Esophagus (tissue), 2 donors: ENCODE measurements around the gene PCDHB2. TPM values are rescaled to one million over a fixed set of nuclear protein-coding genes. Genes with fewer than 3 reads are reported as not detected.
"Not testable (repeated sequence)": the region's sequence is repeated elsewhere in the genome, so short reads cannot be mapped to it uniquely, and the experiment has no call there.

Experiments used
- H3K27ac ChIP-seq, 2 donors: one replicate each; pipeline ENCODE4 v1.5.1; 2013; ENCODE audit warnings: low read depth in 2 of 2, mild to moderate bottlenecking in 2 of 2, inconsistent platforms in 1 of 2, low read length in 1 of 2, moderate library complexity in 1 of 2
- H3K27me3 ChIP-seq, 2 donors: one replicate each; pipeline ENCODE4 v1.6.1; 2013; ENCODE audit warnings: low read length in 2 of 2, control low read depth in 1 of 2, mild to moderate bottlenecking in 1 of 2; ENCODE audit not compliant: insufficient read depth in 2 of 2, control insufficient read depth in 1 of 2
- H3K36me3 ChIP-seq, 2 donors: one replicate each; pipeline ENCODE4 v1.6.1; 2013; ENCODE audit warnings: low read length in 1 of 2; ENCODE audit not compliant: control insufficient read depth in 2 of 2, insufficient read depth in 2 of 2
- H3K4me1 ChIP-seq, 2 donors: one replicate each; pipeline ENCODE4 v1.6.1; 2013; ENCODE audit warnings: low read length in 1 of 2; ENCODE audit not compliant: control insufficient read depth in 2 of 2, insufficient read depth in 2 of 2
- H3K4me3 ChIP-seq, 2 donors: one replicate each; pipeline ENCODE4 v1.5.1; 2013; ENCODE audit warnings: low read length in 2 of 2, mild to moderate bottlenecking in 2 of 2, low read depth in 1 of 2, moderate library complexity in 1 of 2
- H3K9me3 ChIP-seq, 2 donors: one replicate each; pipeline ENCODE4 v1.6.1; 2013; ENCODE audit warnings: mild to moderate bottlenecking in 2 of 2, low read depth in 1 of 2, low read length in 1 of 2, moderate library complexity in 1 of 2; ENCODE audit not compliant: control insufficient read depth in 2 of 2, insufficient read depth in 1 of 2
- WGBS, 2 donors: extraction: QIAGEN DNeasy Blood & Tissue Kit; methylation state at CpG; one replicate each; pipeline ENCODE4 v1.1.7; 2013; 5-methylcytosine and 5-hydroxymethylcytosine counted together
- polyA plus RNA-seq, 2 donors: library from polyadenylated mRNA; stranded (reverse); fragments of 200-250 nt; gene quantifications; one replicate each; pipeline ENCODE4 v1.2.3, GENCODE V29; 2013
- donor health status: healthy with polysubstance abuse.
- donor health status: Bipolar disorder and iron deficiency.

The PCDHB2 gene
- polyA plus RNA-seq, 2 donors, result 0.31 to 0.33 TPM

DNA sequence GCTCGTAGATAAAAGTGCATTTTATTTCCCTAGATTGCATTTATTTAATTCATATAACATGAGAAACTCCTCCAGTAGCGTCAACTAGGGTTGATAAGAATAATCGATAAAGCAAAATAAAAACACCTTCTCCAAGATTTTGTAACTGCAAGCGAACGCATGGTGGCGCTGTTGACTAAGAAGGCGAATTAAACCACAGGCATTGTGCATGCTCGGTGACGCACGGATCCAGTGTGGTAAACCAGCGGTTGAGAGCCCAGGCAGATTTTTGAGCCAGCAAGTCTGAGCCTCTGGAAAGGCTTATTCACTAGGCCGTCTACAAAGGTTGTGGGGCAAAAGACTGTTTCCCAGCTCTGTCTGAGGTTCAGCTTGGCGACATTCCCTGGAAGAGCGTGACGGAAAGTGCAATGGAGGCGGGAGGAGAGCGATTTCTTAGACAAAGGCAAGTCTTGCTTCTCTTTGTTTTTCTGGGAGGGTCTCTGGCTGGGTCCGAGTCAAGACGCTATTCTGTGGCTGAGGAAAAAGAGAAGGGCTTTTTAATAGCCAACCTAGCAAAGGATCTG is 5.9 kb downstream of the PCDHB2 start, which contains the start of gene PCDHB3:
Gene PCDHB3, plus strand, starts transcription at position 231 of the 563 bp plus-strand sequence. Its CDS starts 177 bp downstream, at position 408.
- no peak within 1 kb of the TSS for H3K27ac ChIP-seq
- H3K4me1 ChIP-seq, result no peaks in the 10 kb centered on the region
- peak within 1 kb of the TSS; percentile 6 to 8 for H3K4me3 ChIP-seq
- WGBS, 2 donors, result 17 to 25% methylated on average over 19 of the region's 19 CpGs
- peaks cover 9 to 28% of the 10 kb centered on the region in 2 donors for H3K9me3 ChIP-seq
- no peaks in the 10 kb centered on the region for H3K36me3 ChIP-seq
- H3K27me3 ChIP-seq, result peaks cover 0 to 3% of the 10 kb centered on the region in 2 donors

DNA sequence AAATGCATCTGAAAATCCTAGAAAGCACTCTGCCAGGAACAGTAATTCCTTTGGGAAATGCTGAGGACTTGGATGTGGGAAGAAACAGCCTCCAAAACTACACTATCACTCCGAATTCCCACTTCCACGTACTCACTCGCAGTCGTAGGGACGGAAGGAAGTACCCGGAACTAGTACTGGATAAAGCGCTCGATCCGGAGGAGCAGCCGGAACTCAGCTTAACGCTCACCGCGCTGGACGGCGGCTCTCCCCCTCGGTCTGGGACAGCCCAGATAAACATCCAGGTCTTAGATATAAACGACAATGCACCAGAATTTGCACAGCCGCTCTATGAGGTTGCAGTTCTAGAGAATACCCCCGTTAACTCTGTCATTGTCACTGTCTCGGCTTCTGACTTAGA is 6.6 kb downstream of the PCDHB2 start:
- Histone ChIP-seq H3K4me3 (no peak overlapping the region), H3K27me3 (peaks cover 0 to 3% of the 10 kb centered on the region in 2 donors), H3K4me1 (no peaks in the 10 kb centered on the region), H3K36me3 (no peaks in the 10 kb centered on the region), H3K9me3 (peaks cover 9 to 23% of the 10 kb centered on the region in 2 donors), H3K27ac (no peak overlapping the region)
- 44 to 45% methylated on average over 20 of the region's 20 CpGs for WGBS, 2 donors

DNA sequence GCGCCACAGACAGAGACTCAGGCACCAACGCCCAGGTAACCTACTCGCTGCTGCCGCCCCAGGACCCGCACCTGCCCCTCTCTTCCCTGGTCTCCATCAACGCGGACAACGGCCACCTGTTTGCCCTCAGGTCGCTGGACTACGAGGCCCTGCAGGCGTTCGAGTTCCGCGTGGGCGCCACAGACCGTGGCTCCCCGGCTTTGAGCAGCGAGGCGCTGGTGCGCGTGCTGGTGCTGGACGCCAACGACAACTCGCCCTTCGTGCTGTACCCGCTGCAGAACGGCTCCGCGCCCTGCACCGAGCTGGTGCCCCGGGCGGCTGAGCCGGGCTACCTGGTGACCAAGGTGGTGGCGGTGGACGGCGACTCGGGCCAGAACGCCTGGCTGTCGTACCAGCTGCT is 7.7 kb downstream of the PCDHB2 start:
- H3K36me3 ChIP-seq, H3K4me3 ChIP-seq, H3K27me3 ChIP-seq, H3K27ac ChIP-seq, H3K4me1 ChIP-seq: not testable (repeated sequence)
- H3K9me3 ChIP-seq, result peaks cover 9 to 21% of the 10 kb centered on the region in 2 donors
- WGBS, 2 donors, result 41 to 47% methylated on average over 35 to 39 of the region's 39 CpGs

DNA sequence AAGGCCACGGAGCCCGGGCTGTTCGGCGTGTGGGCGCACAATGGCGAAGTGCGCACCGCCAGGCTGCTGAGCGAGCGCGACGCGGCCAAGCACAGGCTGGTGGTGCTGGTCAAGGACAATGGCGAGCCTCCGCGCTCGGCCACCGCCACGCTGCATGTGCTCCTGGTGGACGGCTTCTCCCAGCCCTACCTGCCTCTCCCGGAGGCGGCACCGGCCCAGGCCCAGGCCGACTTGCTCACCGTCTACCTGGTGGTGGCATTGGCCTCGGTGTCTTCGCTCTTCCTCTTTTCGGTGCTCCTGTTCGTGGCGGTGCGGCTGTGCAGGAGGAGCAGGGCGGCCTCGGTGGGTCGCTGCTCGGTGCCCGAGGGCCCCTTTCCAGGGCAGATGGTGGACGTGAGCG is 8.1 kb downstream of the PCDHB2 start:
- H3K4me3 ChIP-seq, H3K36me3 ChIP-seq, H3K4me1 ChIP-seq, H3K27ac ChIP-seq, H3K27me3 ChIP-seq: not testable (repeated sequence)
- H3K9me3 ChIP-seq, result peaks cover 9 to 21% of the 10 kb centered on the region in 2 donors
- WGBS, 2 donors, result 47 to 50% methylated on average over 17 to 36 of the region's 38 CpGs

DNA sequence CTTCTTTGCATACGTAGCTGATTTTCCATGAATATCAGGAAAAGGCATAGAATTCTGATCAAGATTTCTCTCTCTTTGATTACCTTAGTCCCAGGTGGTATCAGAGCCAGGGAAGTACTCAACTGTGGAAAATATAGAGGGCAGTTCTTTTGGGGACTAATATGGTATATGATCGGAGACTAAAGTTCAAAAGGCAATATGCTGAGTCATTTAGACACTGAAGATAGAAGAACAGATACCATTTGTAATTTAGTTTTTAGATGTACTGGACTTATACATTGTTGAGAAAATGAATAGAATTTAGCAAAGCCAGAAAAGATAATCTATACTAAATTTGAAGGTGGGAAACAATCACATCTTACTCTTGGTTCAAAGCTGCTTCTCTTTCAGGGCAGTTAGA is 10.9 kb downstream of the PCDHB2 start:
- H3K4me1 ChIP-seq, result no peaks in the 10 kb centered on the region
- H3K9me3 ChIP-seq, result peaks cover 4 to 16% of the 10 kb centered on the region in 2 donors
- H3K36me3 ChIP-seq, result no peaks in the 10 kb centered on the region
- 64 to 87% methylated on average over 2 of the region's 2 CpGs for WGBS, 2 donors
- no peak overlapping the region for H3K27ac ChIP-seq
- peaks cover 0 to under 1% of the 10 kb centered on the region in 2 donors for H3K27me3 ChIP-seq
- no peak overlapping the region for H3K4me3 ChIP-seq

DNA sequence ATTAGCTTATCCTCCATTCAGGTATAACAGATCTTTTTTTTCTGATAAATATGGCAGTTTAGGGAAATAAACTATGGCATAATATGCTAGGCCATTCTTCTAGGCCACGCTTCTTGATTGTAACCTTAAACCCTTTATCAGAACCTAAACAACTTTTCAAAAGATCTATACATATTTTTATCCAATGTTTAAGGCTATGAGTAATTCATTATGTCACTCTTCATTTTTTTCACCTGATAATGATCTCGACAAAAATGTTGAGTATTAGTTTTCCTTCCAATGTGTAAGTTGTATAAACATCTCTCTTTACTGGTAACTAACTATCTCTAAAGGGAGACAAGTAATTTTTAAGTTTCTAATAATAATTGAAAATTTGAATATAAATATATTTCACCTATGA is 24.8 kb downstream of the PCDHB2 start:
- H3K36me3 ChIP-seq, result no peaks in the 10 kb centered on the region
- H3K4me1 ChIP-seq, result no peaks in the 10 kb centered on the region
- WGBS, 2 donors, result 33 to 49% methylated on average over 2 of the region's 2 CpGs
- no peaks in the 10 kb centered on the region for H3K27me3 ChIP-seq
- no peak overlapping the region for H3K27ac ChIP-seq
- H3K4me3 ChIP-seq, result no peak overlapping the region
- peaks cover 5 to 8% of the 10 kb centered on the region in 2 donors for H3K9me3 ChIP-seq

DNA sequence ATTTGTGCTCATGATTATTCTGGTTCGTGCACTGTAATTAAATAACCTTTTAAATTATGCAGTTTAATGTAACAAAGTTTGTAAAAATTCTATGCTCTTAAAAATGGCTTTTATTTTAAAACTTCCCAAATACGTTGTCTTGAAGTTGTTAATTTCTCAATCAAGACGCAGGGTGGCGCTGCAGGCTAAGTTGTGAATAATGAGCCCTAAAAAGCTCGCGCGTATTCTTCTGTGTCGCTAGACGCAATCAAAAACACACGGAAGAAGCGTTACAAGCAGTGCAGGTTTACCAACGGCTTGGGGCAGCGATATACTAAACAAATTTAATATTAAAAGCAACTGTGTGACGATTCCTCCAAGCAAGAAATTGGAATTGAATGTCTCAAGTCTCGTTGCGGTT is 27.1 kb downstream of the PCDHB2 start, which contains the start of gene PCDHB4:
Gene PCDHB4, plus strand, starts transcription at position 256 of the 400 bp plus-strand sequence. CDS start 181 bp downstream, outside the sequence.
- H3K36me3 ChIP-seq, result no peaks in the 10 kb centered on the region
- 22 to 24% methylated on average over 16 of the region's 16 CpGs for WGBS, 2 donors
- no peaks in the 10 kb centered on the region for H3K4me1 ChIP-seq
- peaks cover 5 to 8% of the 10 kb centered on the region in 2 donors for H3K9me3 ChIP-seq
- H3K27ac ChIP-seq, result no peak within 1 kb of the TSS
- H3K27me3 ChIP-seq, result no peaks in the 10 kb centered on the region
- peak within 1 kb of the TSS; percentile 7 to 8 for H3K4me3 ChIP-seq

DNA sequence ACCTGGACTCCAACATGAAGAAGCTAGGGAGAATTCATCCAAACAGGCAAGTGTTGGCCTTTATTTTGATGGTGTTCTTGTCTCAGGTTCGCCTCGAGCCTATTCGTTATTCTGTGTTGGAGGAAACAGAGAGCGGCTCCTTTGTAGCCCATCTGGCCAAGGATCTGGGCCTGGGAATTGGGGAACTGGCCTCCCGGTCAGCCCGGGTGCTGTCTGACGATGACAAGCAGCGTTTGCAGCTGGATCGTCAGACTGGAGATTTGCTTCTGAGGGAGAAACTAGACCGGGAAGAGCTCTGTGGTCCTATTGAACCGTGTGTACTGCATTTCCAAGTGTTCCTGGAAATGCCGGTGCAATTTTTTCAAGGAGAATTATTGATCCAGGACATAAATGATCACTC is 27.6 kb downstream of the PCDHB2 start:
- H3K36me3 ChIP-seq, result no peaks in the 10 kb centered on the region
- H3K4me3 ChIP-seq, result peak overlapping the region; percentile 7 to 8
- WGBS, 2 donors, result 40 to 41% methylated on average over 12 of the region's 12 CpGs
- H3K4me1 ChIP-seq, result no peaks in the 10 kb centered on the region
- H3K9me3 ChIP-seq, result peaks cover 2 to 8% of the 10 kb centered on the region in 2 donors
- no peaks in the 10 kb centered on the region for H3K27me3 ChIP-seq
- no peak overlapping the region for H3K27ac ChIP-seq

DNA sequence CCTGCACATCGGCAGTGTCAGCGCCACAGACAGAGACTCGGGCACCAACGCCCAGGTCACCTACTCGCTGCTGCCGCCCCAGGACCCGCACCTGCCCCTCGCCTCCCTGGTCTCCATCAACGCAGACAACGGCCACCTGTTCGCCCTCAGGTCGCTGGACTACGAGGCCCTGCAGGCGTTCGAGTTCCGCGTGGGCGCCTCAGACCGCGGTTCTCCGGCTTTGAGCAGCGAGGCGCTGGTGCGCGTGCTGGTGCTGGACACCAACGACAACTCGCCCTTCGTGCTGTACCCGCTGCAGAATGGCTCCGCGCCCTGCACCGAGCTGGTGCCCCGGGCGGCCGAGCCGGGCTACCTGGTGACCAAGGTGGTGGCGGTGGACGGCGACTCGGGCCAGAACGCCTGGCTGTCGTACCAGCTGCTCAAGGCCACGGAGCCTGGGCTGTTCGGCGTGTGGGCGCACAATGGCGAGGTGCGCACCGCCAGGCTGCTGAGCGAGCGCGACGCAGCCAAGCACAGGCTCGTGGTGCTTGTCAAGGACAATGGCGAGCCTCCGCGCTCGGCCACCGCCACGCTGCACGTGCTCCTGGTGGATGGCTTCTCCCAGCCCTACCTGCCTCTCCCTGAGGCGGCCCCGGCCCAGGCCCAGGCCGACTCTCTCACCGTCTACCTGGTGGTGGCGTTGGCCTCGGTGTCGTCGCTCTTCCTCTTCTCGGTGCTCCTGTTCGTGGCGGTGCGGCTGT is 29.2 kb downstream of the PCDHB2 start:
- H3K27me3 ChIP-seq, H3K27ac ChIP-seq, H3K4me3 ChIP-seq, H3K36me3 ChIP-seq, H3K4me1 ChIP-seq, H3K9me3 ChIP-seq: not testable (repeated sequence)
- 42% methylated on average over 48 to 67 of the region's 73 CpGs for WGBS, 2 donors
